ENCODE measurements around the gene KLC4. TPM values are rescaled to one million over a fixed set of nuclear protein-coding genes. Genes with fewer than 3 reads are reported as not detected.
"Not testable (repeated sequence)": the region's sequence is repeated elsewhere in the genome, so short reads cannot be mapped to it uniquely, and the experiment has no call there.

The KLC4 gene
- total RNA-seq, 2 donors from 2014 or later, result 19.9 to 50.1 TPM

- Mint-ChIP-seq H3K9me3 (no peaks in the 10 kb centered on the region), H3K27ac (peak overlapping the region in 1 of 2 donors; percentile 13), H3K36me3 (no peaks in the 10 kb centered on the region)
- no peak for ATAC-seq
- no peak for DNase-seq (ENCODE audit: low spot score in 2 of 2)
These were observed 37.1 kb downstream of the KLC4 start for GRCh38 chr6:43096451-43097097.

DNA sequence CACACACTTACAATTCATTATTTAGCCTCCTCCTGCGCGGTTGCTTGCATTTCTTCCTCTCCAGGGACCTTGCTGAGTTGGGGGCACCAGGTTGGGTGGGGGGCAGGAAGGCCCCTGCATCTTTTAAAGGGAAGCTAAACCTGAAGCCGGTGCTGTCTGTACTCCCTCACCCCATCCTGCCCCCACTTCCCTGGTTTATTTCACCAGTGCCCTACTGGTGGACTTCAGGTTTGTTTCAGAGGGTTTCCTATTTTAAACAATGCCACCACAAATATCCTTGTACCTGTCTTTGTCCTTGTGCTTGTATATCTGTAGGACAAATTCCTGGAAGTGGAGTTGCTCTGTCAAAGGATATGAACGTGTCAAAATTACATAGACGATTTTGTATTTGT is 37.7 kb downstream of the KLC4 start:
- H3K27ac Mint-ChIP-seq, result peak overlapping the region in 1 of 2 donors; percentile 39
- H3K9me3 Mint-ChIP-seq, result no peaks in the 10 kb centered on the region
- DNase-seq (ENCODE audit: low spot score in 2 of 2), result no peak
- ATAC-seq, result no peak
- no peaks in the 10 kb centered on the region for H3K36me3 Mint-ChIP-seq

DNA sequence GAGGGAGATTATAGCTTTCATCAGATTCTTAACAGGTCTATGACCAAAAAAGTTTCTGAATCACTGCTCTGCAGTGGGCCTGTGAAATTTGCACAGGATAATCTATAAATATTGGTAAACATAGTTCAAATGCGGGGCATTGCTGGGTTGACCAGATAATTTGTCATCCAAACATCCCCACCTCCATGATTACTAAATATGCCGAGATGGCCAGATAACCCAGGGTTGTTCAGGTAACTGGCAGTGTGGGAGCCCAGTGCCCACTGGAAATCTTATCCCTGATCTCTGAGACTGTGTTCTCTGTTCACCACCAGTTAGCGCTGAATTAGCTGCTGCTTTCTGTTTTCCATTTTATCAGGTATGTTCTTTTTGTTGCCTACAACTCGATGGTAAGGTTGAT is 38.1 kb downstream of the KLC4 start:
- DNase-seq (ENCODE audit: low spot score in 2 of 2) (no peak), ATAC-seq (no peak)
- Mint-ChIP-seq H3K36me3 (no peaks in the 10 kb centered on the region), H3K27ac (no peak overlapping the region), H3K9me3 (no peaks in the 10 kb centered on the region)

- ATAC-seq, result no peak
These were observed 42.1 kb downstream of the KLC4 start for GRCh38 chr6:43101497-43101896.

GRCh38 chr6:43103253-43103876 is 43.9 kb downstream of the KLC4 start:
- DNase-seq (ENCODE audit: low spot score in 2 of 2), result no peak
- Mint-ChIP-seq H3K27ac (no peak overlapping the region), H3K36me3 (no peaks in the 10 kb centered on the region), H3K9me3 (no peaks in the 10 kb centered on the region)
- ATAC-seq, result no peak

More at GRCh38 chr6:43101497-43101896, 42.1 kb downstream of the KLC4 start:
- Mint-ChIP-seq H3K27ac (no peak overlapping the region), H3K36me3 (no peaks in the 10 kb centered on the region), H3K9me3 (no peaks in the 10 kb centered on the region)
- DNase-seq (ENCODE audit: low spot score in 2 of 2), result no peak

- Mint-ChIP-seq H3K27ac (no peak overlapping the region), H3K36me3 (no peaks in the 10 kb centered on the region), H3K9me3 (no peaks in the 10 kb centered on the region)
- no peak for DNase-seq (ENCODE audit: low spot score in 2 of 2)
- no peak for ATAC-seq
These were observed 46.2 kb downstream of the KLC4 start for GRCh38 chr6:43105538-43106222.

GRCh38 chr6:43107344-43108062 is 48.1 kb downstream of the KLC4 start:
- Mint-ChIP-seq H3K9me3 (no peaks in the 10 kb centered on the region), H3K27ac (no peak overlapping the region), H3K36me3 (no peaks in the 10 kb centered on the region)
- ATAC-seq (no peak), DNase-seq (ENCODE audit: low spot score in 2 of 2) (no peak)

GRCh38 chr6:43113431-43114260 is 54.2 kb downstream of the KLC4 start:
- Mint-ChIP-seq H3K36me3 (no peaks in the 10 kb centered on the region), H3K9me3 (no peaks in the 10 kb centered on the region), H3K27ac (no peak overlapping the region)
- DNase-seq (ENCODE audit: low spot score in 2 of 2), result no peak
- ATAC-seq, result no peak

- Mint-ChIP-seq H3K9me3 (no peaks in the 10 kb centered on the region), H3K36me3 (no peaks in the 10 kb centered on the region), H3K27ac (no peak overlapping the region)
- DNase-seq (ENCODE audit: low spot score in 2 of 2) (no peak), ATAC-seq (no peak)
These were observed 55.9 kb downstream of the KLC4 start for GRCh38 chr6:43115365-43115764.

- not testable (repeated sequence) for H3K27ac Mint-ChIP-seq; H3K9me3 Mint-ChIP-seq; ATAC-seq; DNase-seq (ENCODE audit: low spot score in 2 of 2); H3K36me3 Mint-ChIP-seq
These were observed 58.0 kb downstream of the KLC4 start for GRCh38 chr6:43117466-43117865.

DNA sequence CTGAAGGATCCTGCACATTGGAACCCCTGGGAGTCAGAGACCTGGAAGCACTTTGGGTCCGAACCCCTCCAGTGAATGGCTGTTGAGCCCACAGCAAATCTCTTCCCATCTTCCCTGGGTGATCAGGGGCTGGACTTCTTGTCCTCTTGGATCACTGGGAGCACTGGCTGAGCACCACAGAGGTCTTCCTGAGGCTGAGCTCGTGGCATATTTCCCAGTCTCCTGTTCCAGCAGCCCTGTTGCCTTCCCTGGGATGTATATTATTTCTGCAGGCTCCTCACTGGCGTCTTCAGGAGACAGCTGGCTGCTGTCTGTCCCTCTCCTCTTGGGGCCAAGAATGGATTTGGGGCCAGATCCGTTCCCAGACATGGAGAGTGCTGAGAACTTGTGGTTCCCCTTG is 60.1 kb downstream of the KLC4 start:
- no peak for ATAC-seq
- no peak for DNase-seq (ENCODE audit: low spot score in 2 of 2)
- H3K9me3 Mint-ChIP-seq, result no peaks in the 10 kb centered on the region
- H3K36me3 Mint-ChIP-seq, result no peaks in the 10 kb centered on the region
- no peak overlapping the region for H3K27ac Mint-ChIP-seq

- Mint-ChIP-seq H3K9me3 (no peaks in the 10 kb centered on the region), H3K27ac (no peak overlapping the region), H3K36me3 (no peaks in the 10 kb centered on the region)
- no peak for ATAC-seq
- no peak for DNase-seq (ENCODE audit: low spot score in 2 of 2)
These were observed 60.8 kb downstream of the KLC4 start for GRCh38 chr6:43120101-43120763.

DNA sequence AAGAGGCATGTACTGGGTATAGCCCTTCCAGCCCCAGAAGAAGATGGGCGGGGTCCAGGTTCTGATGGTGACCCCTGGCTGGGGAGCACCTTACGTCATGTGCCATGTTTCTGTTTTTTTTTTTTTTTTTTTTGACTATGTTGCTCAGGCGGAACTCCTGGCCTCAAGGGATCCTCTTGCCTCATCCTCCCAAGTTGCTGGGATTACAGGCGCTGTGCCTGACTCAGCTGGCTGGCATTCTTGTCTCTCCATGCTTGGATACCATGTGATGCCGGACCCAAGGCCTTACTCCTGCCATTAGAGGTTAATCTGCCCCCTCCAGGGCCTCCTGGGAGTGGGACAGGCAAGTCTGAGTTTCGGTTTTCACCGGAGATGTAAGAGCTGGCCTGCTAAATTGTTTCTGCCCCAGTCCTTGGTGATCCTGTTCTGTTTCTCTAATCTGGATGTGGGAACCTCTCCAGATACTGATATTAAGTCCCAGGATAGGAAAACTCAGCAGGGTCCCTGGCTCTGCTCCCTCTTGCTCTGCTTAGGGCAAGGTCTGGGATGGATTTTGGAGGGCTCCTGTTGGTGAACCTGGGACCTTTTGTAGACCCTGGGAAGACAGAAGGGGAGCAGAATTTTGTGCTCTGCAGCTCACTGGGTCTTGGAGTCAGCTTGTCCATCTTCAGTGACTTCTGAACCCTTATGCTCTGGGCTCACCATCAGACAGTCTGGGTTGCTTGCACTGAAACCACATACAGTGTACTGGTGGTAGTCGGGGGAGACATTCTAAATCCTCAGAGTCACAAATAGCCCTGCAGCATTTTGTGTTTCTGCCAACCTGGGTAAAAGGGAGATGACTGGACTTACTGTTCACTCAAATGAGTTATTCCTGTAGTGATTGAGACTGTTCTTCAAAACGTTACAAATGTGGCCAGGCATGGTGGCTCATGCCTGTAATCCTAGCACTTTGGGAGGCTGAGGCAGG is 61.8 kb downstream of the KLC4 start:
- H3K36me3 Mint-ChIP-seq, result no peaks in the 10 kb centered on the region
- no peak overlapping the region for H3K27ac Mint-ChIP-seq

GRCh38 chr6:43122146-43122545 is 62.7 kb downstream of the KLC4 start:
- Mint-ChIP-seq H3K36me3 (no peaks in the 10 kb centered on the region), H3K9me3 (no peaks in the 10 kb centered on the region), H3K27ac (no peak overlapping the region)
- DNase-seq (ENCODE audit: low spot score in 2 of 2) (no peak), ATAC-seq (no peak)

More for the DNA sequence above, 61.8 kb downstream of the KLC4 start:
- DNase-seq (ENCODE audit: low spot score in 2 of 2), result no peak
- H3K9me3 Mint-ChIP-seq, result no peaks in the 10 kb centered on the region
- ATAC-seq, result no peak

All from activated naive CD4-positive, alpha-beta T cell treated with anti-CD3 and anti-CD28 coated beads, Interleukin-2, amount 50 U/mL, for 72 hours (primary cell).